ELF-1 (cell line): Measurements from ENCODE around the gene TK2.

Experiments used
- DNase-seq: peaks from one replicate; pipeline ENCODE4 v3.0.0-alpha.2; 2016; ENCODE audit warnings: low read depth, low spot score

The TK2 gene

DNA sequence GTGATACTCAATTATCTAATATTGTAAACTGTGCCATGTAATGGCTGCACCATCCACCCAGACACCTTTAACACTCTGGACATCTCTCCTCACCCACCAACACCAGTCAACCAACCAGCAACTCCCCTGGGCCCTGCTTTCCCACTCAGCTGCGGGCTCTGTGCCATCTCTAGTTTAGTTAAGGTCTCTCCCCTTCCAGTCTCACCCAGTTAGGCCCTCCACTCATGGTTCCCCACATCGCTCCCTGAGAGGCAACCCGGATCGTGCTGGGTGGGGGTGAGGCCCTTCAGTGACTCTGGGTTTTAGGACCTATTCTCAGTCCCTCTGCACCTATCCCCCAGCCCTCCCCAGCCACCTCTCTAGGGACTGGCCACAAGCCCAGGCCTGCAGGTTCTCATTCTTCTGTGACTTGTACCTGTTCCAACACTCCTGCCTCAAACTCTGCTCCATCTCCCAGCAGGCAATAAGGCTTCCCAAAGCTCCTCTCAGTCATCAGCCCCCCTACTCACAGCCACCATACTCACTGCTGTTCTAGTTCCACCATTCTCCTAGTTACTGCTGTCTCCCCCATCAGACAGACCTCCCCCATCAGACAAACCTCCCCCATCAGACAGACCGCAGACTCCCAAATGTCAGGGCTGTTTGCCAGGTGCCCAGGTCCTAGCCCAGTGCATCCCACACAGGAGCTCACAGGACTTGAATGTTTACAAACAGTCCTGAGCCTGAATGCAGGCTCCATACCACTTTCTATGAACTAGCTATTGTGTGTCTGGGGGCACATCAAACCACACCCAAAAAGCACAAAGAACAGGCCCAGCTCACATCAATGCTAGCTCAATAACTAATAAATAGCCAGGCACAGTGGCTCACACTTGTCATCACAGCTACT lies 2.6 kb downstream of the TK2 start:
- DNase-seq, result no peak

DNA sequence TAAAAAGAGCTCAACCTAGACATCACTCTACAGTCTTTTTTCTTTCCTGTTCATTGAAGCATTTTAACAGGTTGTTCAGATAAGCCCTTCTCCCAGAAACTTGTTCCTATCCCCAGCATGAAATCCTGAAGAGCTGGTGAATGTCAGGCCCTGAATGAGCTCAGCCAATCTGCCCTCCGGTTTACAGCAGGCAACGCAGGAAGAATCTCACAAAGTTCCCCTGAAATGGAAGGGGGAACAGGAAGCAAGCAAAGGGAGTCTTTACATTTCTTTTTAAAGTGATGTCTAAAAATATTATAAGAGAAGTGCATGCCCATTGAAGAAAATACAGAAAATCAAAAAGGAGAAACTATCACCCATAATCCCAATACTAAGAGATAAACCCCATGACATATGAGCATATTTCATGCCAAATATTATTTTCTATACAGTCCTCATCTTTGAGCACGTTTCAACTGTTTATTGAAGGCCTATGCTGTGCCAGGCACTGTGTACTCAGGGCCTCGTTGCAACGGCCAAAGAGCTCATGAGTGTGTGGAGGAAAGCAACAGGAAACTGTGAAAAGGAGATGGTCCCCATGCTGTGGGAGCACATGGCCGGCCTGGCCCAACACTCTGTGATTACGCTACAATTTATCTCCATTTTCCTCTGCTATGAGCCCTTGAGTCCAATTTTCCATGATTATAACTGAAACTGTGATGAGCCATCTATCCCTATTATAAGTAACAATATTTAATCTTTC lies 5.7 kb downstream of the TK2 start:
- no peak for DNase-seq

DNA sequence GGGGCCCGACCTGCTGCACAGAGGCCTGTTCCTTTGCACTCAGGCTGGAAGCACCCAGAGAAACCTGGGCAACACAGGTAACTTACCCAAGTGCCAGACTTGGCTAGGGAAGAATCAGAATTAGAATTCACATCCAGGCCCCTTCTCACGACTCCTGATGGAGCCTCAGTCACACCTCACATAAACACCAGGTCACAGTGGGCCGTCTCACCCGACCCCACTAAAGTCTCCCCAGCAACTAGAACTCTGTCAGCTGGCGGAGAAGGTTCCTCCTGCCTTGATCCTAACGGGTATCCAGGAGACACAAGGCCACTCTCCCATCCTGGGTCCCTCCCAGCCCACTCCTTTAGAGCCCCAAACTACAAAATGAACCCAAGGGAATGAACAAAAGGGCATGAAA lies 6.4 kb downstream of the TK2 start:
- no peak for DNase-seq

DNA sequence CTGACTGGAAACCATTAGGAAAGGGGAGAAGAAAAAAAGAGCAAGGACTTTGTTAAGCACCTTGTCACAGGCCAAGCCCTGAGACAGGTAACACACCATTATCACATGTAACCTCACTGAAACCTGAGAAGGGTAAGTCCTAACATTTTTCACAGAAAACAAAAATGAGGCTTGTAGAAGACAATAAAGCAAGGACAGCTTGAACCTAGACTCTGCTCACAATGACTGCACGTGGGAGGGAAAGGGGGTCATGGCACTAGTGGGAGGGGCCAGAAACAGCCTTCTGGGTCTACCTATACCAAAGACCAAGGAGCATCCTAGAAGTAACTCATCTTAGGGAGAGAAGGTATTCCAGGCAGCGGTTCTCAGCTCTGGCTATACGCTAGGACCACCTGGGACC lies 7.5 kb downstream of the TK2 start:
- DNase-seq, result no peak

GRCh38 chr16:66541388-66542355 lies 8.2 kb downstream of the TK2 start:
- DNase-seq, result no peak

DNA sequence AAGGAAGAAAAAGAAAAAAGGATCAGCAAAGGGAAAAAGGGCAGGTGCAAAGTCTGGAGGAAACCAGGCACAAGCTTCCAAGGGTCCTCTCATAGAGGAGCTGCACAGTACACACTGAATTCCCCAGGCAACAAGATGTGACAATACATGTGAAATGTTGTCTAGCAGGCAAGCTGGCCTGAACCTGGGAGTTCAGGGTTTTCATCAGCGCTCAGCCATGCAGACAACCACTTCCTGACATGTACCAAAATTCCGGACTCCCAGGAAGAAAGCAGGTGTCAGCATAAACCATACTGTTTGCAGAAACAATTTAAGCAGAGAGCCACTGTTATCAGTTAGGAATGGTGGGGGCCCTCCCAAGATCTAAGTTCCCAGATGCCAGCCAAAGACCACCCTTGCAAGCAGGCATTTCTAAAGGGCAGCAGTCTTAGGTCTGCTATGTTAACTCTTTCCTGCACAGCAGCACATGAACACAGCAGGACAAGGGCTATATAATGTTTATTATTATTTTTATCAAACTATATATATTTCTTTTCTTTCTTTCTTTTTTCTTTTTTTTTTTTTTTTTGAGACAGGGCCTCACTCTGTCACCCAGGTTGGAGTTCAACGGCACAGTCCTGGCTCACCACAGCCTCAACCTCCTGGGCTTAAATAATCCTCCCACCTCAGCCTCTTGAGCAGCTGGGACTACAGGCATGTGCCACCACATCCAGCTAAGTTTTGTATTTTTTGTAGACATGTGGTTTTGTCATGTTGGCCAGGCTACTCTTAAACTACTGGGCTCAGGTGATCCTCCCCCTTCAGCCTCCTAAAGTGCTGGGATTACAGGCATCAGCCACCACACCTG lies 10.1 kb downstream of the TK2 start:
- no peak for DNase-seq

DNA sequence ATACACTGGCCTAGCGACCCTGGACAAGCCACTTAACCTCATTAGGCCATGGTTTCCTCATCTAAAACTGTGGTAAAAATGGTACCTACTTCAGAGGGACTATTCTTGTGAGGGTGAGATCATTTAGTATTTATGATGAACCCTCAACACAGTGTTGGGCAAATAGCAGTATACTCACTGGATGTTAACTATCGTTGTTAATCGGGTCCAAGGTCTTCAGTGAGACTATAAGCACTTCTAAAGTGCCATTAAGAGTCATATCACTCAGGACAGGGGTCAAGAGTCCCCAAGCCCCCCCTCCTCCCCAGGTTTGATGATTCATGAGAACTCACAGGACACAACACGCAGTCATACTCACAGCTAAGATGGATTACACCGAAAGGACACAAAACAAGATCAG lies 11.0 kb downstream of the TK2 start:
- DNase-seq, result no peak

DNA sequence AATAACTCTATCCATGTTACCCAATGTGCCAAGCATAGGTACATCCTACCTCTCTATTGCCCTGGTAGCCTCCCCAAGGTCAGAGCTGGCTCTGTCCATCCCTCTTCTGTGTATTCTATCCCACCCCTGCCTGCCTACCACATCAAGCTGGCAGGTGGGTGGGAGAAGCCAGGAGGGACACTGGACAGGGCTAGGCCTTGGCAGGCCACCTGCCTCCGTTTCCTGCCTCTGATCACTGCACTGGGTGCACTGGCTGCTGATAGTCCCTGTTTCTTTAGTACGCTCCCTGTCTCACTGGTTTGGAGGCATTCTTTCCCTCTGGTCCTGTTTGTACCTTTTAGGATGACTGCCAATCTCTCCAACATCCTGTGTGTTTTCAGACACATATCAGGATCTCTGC lies 12.7 kb downstream of the TK2 start:
- no peak for DNase-seq

GRCh38 chr16:66536525-66536924 lies 13.4 kb downstream of the TK2 start:
- DNase-seq, result no peak

- DNase-seq, result no peak
Observed at GRCh38 chr16:66534376-66534799, 15.5 kb downstream of the TK2 start.

DNA sequence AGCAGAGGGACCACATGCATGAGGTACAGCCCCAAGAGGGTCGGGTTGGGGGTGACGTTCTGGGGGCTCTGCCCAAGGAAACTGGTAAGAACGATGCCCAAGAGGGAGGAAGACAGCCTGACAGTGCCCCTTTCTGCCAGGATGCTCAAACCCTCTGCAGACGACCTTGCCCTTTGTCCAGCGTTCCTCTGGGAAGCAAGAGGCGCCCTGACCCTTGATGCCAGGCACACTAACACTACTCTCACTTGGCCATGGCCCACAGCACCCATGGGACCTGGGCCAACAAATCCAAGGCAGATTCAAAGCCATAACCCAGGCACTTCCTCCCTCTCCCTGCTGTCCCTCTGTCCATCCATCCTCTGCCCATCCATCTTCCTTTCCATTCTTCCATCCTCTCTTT lies 20.4 kb downstream of the TK2 start:
- no peak for DNase-seq

- no peak for DNase-seq
Observed at GRCh38 chr16:66528294-66528693, 21.6 kb downstream of the TK2 start.

DNA sequence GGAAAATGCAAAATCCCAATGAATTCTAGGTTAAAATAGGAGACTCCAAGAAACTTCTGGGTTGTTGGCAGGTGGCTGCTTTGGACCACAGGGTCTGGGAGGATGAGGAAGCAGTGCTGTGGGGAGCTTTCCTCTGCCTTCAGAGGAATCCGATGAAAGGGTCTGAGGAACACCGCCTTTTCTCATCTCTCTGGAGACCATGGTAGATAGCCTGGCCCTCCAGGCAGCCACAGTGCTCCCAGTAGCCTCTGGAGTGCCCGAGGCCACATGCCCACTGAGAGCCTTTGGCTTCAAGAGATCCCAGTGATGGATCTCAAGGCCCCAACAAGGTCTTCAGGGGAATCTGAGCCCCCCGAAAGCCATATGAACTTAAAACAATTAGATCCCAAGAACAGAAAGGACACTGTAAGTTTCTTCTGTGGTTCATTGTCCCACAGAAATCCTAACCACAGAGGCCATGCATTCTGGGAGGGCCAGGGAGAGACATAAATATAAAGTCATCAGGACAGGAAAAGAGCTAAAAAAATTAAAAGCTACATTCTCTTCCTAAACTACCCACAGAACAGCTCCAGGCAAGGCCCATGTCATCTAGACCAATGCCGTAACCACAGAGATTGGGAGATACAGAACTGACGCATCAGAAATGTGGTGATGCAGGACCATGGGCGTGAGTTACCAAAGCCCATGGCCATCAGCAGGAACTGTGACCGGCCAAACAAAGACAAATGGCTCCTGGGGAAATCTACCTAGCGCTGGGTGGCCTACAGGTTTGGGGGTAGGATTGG lies 24.3 kb downstream of the TK2 start:
- no peak for DNase-seq

DNA sequence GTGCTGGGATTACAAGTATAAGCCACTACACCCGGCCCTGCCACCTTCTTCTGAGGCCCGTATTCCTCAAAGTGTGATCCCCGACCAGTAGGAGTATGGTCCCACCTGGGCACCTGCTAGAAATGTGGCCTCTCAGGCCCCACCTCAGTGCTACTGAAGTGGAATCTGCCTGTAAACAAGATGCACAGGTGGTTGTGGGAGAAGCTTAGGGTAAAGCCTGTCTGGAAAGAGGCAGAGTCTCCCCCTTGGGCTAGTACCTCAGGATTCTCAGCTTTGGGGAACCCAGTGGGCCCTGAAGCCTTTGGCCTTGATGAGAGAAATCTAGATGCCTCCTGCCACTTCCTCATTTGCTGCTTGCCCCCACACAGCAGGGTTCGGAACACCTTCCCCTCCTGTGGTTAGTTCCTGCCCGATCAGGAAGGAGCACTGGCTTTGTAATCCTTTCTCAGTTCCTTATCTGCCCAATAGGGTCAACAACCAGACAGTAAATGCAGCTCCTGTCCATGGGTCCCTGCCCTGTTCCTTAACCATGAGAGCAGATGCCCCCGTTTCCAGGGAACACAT lies 25.2 kb downstream of the TK2 start:
- no peak for DNase-seq

DNA sequence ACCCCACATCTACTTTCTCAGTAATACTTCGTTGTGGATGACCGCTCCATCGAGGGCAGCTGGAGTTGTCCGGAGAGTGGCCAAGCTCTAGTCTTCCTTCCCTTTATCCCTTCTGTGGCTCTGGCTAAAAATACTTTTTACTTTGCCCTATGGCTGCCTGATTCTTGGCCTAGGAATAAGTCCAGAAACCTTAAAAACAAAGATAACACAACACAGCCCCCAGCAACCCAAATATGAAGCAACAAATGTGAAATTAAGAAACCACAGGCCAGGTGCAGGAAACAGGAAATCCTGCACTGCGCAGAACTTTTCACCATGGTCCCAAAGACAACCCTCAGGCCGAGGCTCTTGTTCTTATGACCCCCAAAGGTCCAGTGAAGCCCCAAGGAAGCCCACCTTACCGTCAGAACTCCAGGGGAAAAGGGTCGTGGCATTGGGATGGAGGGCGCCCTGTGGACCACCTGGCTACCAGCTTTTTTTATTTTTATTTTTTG lies 26.0 kb downstream of the TK2 start:
- DNase-seq, result no peak

DNA sequence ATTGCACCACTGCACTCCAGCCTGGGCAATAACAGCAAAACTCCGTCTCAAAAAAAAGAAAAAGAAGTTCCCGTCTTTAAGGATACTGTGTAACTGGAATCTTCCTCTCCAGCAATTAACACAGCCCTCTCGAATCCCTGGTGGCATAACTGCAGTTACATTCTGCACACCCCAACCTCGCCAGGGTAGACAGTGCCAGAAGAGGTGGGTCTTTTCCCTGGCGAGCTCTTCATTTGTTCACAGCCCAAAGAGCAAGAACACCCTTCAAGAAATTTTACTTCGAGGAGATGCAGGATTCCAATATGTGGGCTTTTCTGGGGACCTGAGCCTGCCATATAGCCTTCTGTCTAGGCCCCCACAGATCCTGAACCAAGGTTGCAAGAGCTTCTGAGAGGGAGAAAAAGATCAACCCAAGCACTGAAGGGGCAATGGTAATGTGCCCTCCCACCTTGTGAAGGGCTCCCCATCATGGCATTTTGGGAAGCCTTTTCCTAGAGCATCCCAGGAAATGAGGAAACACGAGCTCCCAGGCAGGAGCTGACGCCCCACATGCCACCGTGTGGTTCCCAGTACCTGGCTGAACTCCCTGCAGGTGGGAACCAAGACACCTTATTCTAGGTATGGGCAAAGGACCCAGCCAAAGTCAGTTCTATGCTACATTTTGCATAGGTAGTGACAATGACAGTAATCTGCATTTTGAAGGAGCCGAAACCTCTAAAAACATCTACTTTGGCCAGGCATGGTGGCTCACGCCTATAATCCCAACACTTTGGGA lies 26.9 kb downstream of the TK2 start:
- DNase-seq, result no peak

- DNase-seq, result no peak
Observed at GRCh38 chr16:66521951-66522771, 27.8 kb downstream of the TK2 start.

DNA sequence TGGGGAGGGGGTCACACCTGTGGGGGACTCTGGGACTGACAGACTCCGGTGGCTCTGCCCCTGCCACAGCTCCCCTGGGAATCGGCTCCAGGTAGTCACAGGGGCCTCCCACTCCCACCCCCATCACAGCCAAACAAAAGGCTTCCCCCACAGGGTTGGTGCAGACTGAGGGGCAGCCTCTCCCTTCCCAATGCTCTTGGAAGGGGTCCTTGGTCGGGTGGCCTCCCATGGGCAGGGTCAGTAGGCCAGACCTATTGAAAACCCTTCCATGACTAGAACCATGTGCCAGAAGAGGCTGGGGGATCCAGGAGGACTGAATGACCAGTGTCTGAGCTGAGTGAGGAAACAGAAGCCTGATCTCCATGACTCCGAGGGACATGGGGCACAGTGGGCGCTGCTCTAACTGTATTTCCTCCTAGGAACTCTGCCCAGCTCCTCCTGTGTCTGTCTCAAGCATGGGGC lies 28.6 kb downstream of the TK2 start:
- DNase-seq, result no peak
